Pulmonary artery endothelial cell (primary cell): ENCODE measurements around the gene SHMT2. TPM values are rescaled to one million over a fixed set of nuclear protein-coding genes. Genes with fewer than 3 reads are reported as not detected.

ENCODE experiments used
- DNase-seq: peaks from one replicate; pipeline ENCODE4 v3.0.0-alpha.2; 2011; ENCODE audit warnings: low read depth, low spot score
- total RNA-seq: library from RNA; depleted of rRNA; stranded (reverse); fragments of >200 nt; gene quantifications from 2 replicates; pipeline ENCODE4 v1.2.3, GENCODE V29; 2014

The SHMT2 gene
- total RNA-seq, 1 donor from 2014 or later: 270 TPM

DNA sequence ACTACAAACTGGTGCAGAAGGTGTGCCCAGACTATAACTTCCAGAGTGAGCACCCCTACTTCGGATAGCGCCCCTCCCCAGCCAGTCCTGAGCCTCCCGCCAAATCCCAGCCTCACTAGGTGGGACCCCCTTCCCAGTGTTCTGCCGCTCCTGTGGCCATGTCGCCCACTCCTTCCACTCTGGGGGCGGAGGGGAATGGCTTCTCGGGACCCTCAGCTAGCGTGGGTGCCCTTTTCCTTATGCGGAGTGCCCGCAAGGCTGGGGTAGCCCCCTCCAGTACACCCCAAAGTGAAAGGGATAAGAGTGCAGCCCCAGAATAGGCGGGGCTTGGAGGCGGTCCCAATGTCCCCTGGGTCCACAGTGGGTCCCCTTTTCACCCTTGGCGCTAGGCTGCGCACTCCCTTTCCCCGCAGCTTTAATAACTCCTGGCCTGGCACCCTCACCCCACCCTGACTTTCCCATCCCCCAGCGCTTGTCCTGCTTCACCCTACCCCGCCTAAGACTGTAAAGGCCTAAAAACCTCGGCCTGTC lies 3.8 kb upstream of the SHMT2 start:
- DNase-seq: no peak

DNA sequence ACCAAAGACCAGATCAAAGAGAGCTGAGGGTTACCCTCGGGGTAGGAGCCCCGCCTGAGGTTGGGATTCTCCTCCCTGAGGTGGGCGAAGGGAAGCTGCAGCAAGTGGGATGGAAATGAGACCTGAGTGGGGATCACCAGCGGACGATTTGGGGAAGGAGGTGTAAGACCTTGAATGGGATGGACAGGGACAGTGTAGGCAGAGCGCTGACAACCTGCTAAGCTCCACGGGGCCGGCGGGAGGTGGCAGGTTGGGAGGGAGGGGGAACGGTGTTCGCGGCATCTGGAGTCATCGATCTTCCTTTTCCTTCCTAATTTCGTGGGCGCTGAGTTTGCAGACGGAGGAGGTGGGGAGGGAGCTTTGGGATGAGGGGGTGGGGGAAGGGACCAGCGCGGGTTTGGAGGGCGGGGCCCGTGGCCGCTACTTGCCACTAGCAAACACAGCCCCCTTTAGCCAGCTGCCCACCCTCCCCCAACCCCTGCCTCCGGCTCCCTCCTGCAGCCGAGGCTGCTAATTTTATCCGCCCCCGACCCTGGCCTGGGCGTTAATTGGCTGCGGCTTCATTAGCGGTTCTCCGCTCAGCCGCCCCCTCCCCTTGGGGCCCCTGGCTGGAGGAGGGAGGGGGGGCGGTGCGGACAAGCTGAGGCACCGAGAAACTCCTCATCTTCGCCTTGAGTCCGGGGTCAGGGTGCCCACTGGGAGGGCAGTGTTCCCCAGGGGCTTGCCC lies 2.8 kb upstream of the SHMT2 start:
- DNase-seq: no peak

DNA sequence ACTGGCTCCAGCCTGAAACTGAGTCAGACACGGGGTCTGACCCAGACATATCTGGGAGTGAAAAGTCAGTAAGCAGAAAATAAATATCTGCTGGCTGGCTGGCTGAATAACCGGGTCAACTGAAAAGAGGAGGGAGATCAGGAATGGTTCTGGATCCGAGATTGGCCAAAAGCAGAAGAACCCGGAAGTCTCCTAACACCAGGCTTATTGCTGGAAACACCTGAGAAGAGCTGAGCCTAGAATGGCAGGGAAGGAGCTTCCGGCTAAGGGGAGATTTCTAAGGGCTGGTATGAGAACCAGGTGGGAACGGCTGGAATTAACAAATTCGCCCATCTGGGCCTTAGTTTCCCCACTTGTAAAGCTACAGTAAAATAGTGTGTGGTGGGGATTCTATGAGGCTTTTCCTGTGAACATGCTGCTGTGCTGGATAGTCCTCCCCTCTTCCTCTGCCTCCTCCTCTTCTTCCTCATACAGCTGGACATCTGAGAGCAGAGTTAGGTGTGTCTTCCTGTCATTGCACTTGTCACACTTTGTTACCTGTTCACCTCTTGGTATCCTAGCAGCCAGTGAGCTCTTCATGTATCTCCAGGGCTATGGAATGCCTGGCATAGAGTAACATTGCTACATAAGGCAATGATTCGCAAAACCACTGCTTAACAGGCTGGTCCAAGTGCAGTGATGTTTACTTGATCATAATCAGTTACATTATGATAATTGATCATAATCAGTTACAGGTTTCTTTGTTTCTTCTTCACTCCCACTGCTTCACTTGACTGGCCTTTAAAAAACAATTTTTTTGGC lies 2.0 kb upstream of the SHMT2 start:
- DNase-seq: no peak

DNA sequence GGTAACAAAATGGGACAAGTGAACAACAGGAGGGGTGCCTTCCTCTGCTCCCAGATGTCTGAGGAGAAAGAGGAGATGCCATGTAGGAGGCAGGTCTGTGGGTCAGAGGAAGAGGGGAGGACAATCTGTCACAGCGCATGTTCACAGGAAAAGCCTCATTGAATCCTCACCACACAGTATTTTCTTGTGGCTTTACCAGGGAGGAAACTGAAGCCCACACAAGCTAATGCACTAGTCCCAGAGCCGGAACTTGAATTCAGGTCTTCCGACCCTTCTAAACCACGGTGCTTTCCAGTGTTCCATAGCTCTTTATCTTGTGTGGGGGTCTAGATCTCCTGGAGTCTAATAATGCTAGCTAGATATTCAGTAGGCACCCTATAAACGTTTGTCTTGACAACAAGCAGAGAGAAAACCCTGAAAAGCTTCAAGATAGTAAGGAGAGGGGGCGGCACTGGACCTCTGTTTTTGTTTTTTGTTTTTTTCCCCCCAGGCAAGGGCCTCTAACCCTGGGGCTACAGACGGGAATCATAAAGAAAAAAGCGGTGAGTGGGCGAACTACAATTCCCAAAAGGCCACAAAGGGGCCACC lies 371 bp upstream of the SHMT2 start:
- no peak for DNase-seq

DNA sequence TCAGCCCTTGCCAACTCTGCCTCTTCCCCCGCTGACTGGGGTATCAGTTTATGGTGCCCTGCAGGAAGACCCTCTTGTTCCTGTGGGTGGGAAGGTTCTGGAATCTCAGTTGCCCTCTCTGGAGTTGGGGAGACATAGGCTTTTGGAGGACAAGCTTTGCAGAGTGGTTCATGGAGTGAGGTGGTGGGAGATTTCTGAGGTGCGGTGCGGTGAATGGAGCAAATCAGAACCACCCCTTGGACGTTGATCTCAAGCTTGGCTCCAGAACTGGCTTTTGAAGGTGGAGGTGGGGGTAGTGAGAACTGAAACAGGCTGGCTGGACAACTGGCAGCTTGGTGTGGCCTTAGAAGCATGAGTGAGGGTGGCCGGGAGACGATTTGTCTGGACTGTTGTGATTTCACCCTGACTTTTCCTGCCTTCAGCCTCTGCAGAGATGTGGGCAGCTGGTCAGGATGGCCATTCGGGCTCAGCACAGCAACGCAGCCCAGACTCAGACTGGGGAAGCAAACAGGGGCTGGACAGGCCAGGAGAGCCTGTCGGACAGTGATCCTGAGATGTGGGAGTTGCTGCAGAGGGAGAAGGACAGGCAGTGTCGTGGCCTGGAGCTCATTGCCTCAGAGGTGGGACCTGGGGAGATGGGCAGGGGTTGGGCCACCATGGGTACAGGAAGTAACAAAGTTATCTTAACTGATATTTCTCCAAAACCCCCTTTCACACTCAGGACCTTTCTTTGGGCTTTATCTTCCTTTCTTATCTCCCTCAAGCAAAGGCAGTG lies 1.1 kb downstream of the SHMT2 start:
- DNase-seq: no peak

DNA sequence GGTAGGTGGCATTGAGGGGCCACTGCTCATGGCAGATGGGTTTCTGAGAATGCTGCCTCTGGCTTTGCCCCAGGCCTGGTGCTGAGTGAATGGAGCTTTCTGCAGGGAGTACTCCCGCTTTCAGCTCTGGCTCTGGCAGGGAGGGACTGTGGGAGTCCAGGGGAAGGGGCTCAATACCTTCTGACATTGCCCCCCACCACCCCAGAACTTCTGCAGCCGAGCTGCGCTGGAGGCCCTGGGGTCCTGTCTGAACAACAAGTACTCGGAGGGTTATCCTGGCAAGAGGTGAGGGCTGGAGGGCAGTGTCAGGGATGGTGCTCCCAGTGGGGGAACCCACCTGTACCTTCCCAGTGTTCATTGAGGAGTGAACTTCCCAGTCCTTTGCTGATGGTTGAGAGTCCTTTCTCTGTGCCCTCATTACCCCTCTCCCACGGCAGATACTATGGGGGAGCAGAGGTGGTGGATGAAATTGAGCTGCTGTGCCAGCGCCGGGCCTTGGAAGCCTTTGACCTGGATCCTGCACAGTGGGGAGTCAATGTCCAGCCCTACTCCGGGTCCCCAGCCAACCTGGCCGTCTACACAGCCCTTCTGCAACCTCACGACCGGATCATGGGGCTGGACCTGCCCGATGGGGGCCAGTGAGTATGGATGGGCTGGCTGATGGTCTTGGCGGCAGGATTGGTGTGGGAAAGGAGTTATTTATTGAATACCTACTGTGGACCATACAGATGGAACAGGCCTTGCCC lies 1.9 kb downstream of the SHMT2 start:
- no peak for DNase-seq

DNA sequence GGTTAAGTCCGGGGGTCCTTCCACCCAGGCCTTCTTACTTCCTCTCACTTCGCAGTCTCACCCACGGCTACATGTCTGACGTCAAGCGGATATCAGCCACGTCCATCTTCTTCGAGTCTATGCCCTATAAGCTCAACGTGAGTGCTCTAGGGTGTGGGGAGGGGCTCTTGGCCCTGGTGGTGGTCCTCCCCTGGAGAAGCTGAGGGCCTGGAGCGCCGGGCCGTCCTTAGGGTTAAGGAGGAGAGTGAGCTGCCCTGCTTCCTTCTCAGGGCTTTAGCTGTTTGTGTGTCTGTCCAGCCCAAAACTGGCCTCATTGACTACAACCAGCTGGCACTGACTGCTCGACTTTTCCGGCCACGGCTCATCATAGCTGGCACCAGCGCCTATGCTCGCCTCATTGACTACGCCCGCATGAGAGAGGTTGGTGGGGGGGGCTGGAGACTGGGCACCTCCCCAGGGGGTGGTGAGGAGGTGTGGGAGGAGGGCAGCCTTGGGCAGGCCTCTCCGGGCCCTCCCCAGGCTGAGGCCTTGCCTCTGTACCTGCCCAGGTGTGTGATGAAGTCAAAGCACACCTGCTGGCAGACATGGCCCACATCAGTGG lies 2.7 kb downstream of the SHMT2 start:
- DNase-seq: no peak

DNA sequence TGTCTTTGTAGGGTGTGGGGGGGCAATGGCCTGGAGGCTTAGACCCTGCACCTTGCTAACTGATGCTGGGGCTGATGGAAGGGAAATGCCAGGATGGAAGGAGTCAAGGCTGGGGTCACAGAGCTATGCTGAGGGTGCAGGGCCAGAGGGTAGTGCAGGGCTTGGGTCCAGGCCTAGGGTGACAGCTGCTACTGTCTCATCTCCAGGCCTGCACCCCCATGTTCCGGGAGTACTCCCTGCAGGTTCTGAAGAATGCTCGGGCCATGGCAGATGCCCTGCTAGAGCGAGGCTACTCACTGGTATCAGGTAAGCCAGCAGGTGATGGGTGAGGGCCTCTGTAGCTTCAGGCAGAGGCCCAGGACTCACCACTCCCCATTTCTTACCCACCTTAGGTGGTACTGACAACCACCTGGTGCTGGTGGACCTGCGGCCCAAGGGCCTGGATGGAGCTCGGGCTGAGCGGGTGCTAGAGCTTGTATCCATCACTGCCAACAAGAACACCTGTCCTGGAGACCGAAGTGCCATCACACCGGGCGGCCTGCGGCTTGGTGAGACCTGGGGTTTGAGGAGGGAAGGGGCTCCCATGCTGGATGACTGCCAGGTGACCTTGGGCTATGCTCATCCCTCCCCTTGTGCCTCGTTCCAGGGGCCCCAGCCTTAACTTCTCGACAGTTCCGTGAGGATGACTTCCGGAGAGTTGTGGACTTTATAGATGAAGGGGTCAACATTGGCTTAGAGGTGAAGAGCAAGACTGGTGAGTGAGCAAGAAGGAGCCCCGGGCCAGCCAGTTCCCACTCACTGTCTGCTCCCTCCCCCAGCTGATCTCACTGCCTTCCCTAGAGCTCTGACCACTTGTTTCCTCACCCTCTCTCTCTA lies 4.1 kb downstream of the SHMT2 start:
- no peak for DNase-seq

DNA sequence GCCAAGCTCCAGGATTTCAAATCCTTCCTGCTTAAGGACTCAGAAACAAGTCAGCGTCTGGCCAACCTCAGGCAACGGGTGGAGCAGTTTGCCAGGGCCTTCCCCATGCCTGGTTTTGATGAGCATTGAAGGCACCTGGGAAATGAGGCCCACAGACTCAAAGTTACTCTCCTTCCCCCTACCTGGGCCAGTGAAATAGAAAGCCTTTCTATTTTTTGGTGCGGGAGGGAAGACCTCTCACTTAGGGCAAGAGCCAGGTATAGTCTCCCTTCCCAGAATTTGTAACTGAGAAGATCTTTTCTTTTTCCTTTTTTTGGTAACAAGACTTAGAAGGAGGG lies 4.7 kb downstream of the SHMT2 start:
- DNase-seq: no peak

DNA sequence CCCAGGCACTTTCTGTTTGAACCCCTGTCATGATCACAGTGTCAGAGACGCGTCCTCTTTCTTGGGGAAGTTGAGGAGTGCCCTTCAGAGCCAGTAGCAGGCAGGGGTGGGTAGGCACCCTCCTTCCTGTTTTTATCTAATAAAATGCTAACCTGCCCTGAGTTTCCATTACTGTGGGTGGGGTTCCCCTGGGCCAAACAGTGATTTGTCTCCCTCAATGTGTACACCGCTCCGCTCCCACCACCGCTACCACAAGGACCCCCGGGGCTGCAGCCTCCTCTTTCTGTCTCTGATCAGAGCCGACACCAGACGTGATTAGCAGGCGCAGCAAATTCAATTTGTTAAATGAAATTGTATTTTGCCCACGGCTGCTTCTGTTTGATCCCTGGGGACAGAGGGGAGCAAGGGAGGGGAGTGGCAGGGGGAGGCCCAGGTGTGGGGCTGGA lies 5.1 kb downstream of the SHMT2 start:
- DNase-seq: no peak

DNA sequence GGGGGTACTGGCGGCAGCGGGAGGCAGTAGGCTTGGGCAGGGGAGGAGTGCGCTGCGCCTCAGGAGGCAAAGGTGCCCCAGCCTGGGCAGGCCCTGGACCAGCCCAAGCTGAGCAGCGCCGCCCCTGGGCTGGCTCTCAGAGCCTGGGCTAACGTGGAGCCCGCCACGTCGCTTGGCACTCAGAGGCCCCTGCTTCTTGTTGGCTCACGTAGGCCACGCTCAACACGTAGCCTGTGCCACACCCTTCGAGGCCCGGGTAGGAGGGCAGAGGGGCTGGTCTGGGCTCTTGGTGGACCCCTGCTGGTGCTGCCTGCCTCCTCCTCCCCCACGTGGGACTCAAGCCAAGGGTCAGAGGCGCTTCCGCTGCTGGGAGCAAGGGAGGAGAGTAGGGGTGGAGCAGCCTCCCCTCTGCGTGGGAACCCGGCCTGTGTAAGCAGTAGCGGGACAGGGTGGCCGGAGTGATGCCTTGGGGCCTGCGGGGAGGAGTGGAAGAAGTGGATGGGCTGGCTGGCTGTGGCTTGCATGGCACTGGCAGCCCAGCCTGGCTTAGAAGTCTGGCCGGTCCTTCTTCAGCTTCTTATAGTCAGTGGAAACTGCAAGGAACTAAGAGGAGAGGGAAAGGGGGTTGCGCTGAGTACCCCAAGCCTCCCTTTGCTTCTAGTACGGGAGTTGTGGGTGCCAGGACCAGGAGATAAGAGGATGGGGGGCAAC lies 5.7 kb downstream of the SHMT2 start:
- no peak for DNase-seq

- DNase-seq: no peak
Measured at GRCh38 chr12:57235728-57236131, 6.2 kb downstream of the SHMT2 start.

GRCh38 chr12:57236201-57236924 lies 6.9 kb downstream of the SHMT2 start:
- no peak for DNase-seq

- no peak for DNase-seq
Measured at GRCh38 chr12:57236925-57237595, 7.5 kb downstream of the SHMT2 start.

DNA sequence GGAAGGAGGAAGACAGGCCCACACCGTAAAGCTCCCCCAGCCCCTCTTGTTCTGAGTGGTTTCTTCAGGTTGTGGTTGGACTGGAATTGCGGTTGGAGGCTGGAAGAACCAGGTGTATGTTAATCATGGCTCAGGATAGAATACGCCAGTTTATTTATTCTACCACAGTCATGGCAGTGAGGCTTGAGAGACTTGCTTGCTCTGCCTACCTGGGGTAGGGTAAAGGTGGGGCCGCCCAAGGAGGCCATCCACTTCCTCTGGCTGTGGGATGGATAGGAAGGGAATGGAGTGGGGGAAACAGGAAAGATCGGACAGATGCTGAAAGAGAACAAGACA lies 8.1 kb downstream of the SHMT2 start:
- no peak for DNase-seq

GRCh38 chr12:57237932-57238853 lies 8.7 kb downstream of the SHMT2 start:
- DNase-seq: no peak
